ENCODE results near the gene LPCAT3. TPM values are rescaled to one million over a fixed set of nuclear protein-coding genes. Genes with fewer than 3 reads are reported as not detected.

The LPCAT3 gene
- total RNA-seq, 1 donor from 2014 or later = 40.2 TPM

GRCh38 chr12:6960593-6961277, 57.5 kb downstream of the LPCAT3 start:
- H3K9me3 Mint-ChIP-seq (ENCODE audit: unreplicated experiment) = no peaks in the 10 kb centered on the region
- H3K27me3 Mint-ChIP-seq (ENCODE audit: unreplicated experiment) = peaks cover 9% of the 10 kb centered on the region
- peaks cover 13% of the 10 kb centered on the region for H3K36me3 Mint-ChIP-seq (ENCODE audit: low read depth, unreplicated experiment)
- TF ChIP-seq CTCF (IDR thresholded peaks at IDR 0.05; ENCODE audit: unreplicated experiment) = no peak
- H3K4me3 Mint-ChIP-seq (ENCODE audit: unreplicated experiment) = no peak overlapping the region
- H3K27ac Mint-ChIP-seq (ENCODE audit: unreplicated experiment) = no peak overlapping the region
- DNase-seq (ENCODE audit: low spot score) = no peak
- H3K4me1 Mint-ChIP-seq (ENCODE audit: unreplicated experiment) = peaks cover 37% of the 10 kb centered on the region

DNA sequence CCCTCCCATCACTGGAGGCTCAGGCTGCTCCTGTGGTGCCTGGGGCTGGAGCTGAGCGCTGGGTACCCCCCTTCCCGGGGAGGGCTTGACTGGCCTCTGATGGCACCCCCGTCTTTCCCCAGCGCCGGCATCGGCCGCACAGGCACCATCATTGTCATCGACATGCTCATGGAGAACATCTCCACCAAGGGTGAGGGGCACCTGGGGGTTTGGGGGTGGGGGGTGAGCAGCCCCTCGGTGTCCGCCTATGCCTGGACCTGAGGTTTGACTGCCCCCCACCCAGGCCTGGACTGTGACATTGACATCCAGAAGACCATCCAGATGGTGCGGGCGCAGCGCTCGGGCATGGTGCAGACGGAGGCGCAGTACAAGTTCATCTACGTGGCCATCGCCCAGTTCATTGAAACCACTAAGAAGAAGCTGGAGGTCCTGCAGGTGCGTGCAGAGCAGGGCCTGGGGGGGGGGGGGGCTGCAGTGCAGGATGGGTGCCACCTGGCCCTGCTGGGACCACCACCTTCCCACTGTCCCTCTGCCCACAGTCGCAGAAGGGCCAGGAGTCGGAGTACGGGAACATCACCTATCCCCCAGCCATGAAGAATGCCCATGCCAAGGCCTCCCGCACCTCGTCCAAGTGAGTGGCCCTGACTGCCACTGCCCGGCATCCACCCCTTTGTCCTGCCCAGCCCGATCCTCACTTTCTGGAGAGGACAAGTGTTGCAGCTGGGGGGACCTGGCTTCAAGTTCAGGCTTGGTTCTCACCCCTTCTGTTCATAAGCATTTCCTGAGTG, 58.3 kb downstream of the LPCAT3 start:
- DNase-seq (ENCODE audit: low spot score) = no peak
- Mint-ChIP-seq H3K4me1 (ENCODE audit: unreplicated experiment) (peaks cover 30% of the 10 kb centered on the region), H3K9me3 (ENCODE audit: unreplicated experiment) (no peaks in the 10 kb centered on the region), H3K4me3 (ENCODE audit: unreplicated experiment) (no peak overlapping the region), H3K27ac (ENCODE audit: unreplicated experiment) (no peak overlapping the region), H3K27me3 (ENCODE audit: unreplicated experiment) (peaks cover 9% of the 10 kb centered on the region), H3K36me3 (ENCODE audit: low read depth, unreplicated experiment) (peaks cover 6% of the 10 kb centered on the region)
- TF ChIP-seq CTCF (IDR thresholded peaks at IDR 0.05; ENCODE audit: unreplicated experiment) = no peak

DNA sequence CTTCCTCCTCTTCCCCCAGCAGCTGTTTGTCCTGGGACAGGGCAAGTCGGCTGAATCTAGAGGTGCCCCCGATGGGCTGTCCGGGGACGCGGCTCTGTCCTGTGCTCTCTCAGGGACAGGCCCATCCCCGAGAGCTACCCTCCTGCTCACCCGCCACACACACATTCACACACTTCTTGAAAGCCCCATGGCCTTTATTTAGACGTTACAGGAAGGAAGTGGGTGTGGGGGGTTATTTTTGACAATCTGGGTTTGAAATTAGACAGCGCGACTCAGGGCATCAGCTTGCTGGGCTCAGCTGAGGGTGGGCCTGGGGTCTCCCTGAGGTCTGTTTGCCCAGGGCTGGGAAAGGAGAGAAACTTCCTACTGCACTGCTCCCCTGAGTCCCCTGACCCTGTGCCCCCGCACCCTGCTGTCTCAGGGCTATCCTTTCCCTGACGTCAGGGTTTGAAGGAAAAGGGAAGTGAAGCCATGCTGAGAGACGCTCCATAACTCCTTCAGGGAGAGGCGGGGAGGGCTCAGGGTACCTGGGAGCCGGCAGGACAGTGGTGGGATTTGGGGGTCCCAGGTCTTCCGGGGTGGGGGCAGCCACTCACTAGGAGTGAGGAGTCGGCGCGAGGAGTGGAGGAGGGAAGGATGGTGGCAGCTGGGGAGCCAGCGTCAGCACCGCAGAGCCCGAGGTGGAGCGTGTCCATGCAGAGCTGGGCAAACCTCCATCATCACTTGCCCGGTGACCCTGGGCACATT, 59.0 kb downstream of the LPCAT3 start:
- H3K36me3 Mint-ChIP-seq (ENCODE audit: low read depth, unreplicated experiment) = peaks cover 5% of the 10 kb centered on the region
- DNase-seq (ENCODE audit: low spot score) = no peak
- H3K4me1 Mint-ChIP-seq (ENCODE audit: unreplicated experiment) = peaks cover 29% of the 10 kb centered on the region
- H3K4me3 Mint-ChIP-seq (ENCODE audit: unreplicated experiment) = peak overlapping the region; percentile 31
- no peaks in the 10 kb centered on the region for H3K9me3 Mint-ChIP-seq (ENCODE audit: unreplicated experiment)
- TF ChIP-seq CTCF (IDR thresholded peaks at IDR 0.05; ENCODE audit: unreplicated experiment) = no peak
- H3K27ac Mint-ChIP-seq (ENCODE audit: unreplicated experiment) = no peak overlapping the region
- H3K27me3 Mint-ChIP-seq (ENCODE audit: unreplicated experiment) = peaks cover 14% of the 10 kb centered on the region

DNA sequence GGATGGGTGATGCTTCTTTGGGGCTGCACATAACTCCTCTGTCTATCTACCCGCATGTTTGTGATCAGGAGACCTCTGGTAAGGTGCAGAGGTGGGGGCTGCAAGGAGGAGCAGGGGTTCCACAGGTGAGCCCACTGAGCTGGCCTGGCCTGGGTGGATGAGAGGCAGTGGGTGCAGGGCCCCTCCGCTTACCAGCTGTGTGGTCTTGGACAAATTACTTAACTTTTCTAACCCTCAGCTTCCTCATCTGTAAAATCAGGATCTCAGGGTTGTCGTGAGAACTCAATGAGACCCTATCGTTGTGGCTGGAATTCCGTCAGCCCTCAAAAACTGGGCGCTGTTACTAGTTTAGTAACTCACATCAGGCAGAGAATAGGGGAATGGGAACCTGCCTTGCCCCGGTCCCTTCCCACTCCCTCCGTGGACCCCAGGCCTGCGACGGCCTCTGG, 59.6 kb downstream of the LPCAT3 start:
- Mint-ChIP-seq H3K36me3 (ENCODE audit: low read depth, unreplicated experiment) (peaks cover 5% of the 10 kb centered on the region), H3K4me3 (ENCODE audit: unreplicated experiment) (peak overlapping the region; percentile 37), H3K27ac (ENCODE audit: unreplicated experiment) (no peak overlapping the region), H3K4me1 (ENCODE audit: unreplicated experiment) (peaks cover 34% of the 10 kb centered on the region), H3K9me3 (ENCODE audit: unreplicated experiment) (no peaks in the 10 kb centered on the region), H3K27me3 (ENCODE audit: unreplicated experiment) (peaks cover 16% of the 10 kb centered on the region)
- no peak for TF ChIP-seq CTCF (IDR thresholded peaks at IDR 0.05; ENCODE audit: unreplicated experiment)
- no peak for DNase-seq (ENCODE audit: low spot score)

Data from endothelial cell (in vitro differentiated cells).